K562 (cell line): ENCODE measurements around the gene PMVK. TPM values are rescaled to one million over a fixed set of nuclear protein-coding genes. Genes with fewer than 3 reads are reported as not detected.

Experiments used
- polyA plus RNA-seq, 8 experiments: library from polyadenylated mRNA; depleted of rRNA in 4 of 8; stranded (reverse) in 5 of 8; unstranded in 3 of 8; fragments of >200 nt; fragmentation: Nextera tagmentation in 2 of 8; fragmentation: Illumina TruSeq in 1 of 8; extraction: Ambion mirVana in 2 of 8; extraction: Trizol in 1 of 8; gene quantifications; 2 replicates each; pipeline versions ENCODE4 v1.2.1 to v1.2.3, GENCODE V29; 2011 to 2014; ENCODE audit warnings: inconsistent platforms in 1 of 8, missing spikeins in 1 of 8
- total RNA-seq, 7 experiments: library from RNA; depleted of rRNA in 6 of 7; stranded (reverse); fragments of >200 nt in 6 of 7; fragmentation: Illumina TruSeq in 2 of 7; extraction: Trizol in 2 of 7; gene quantifications; 2 replicates each; pipeline versions ENCODE4 v1.2.1 to v1.2.3, GENCODE V29; 2011 to 2021; ENCODE audit warnings: low replicate concordance in 1 of 7
- TF ChIP-seq, protein P1 (sequence below), 2 experiments: fragments of 450-650 bp; formaldehyde crosslinking in 1 of 2; IDR thresholded peaks; 2 replicates each; pipeline versions ENCODE4 v1.4.0 to v1.6.1; 2014 to 2020; ENCODE audit warnings: mild to moderate bottlenecking in 2 of 2, borderline replicate concordance in 1 of 2, low read depth in 1 of 2

The PMVK gene
- total and polyA plus RNA-seq, 9 of the 15 experiments (the other 6 are each of a cell fraction or from before 2014, with no cell fraction given), result 1.1 to 15.3 (median 6.3) TPM

DNA sequence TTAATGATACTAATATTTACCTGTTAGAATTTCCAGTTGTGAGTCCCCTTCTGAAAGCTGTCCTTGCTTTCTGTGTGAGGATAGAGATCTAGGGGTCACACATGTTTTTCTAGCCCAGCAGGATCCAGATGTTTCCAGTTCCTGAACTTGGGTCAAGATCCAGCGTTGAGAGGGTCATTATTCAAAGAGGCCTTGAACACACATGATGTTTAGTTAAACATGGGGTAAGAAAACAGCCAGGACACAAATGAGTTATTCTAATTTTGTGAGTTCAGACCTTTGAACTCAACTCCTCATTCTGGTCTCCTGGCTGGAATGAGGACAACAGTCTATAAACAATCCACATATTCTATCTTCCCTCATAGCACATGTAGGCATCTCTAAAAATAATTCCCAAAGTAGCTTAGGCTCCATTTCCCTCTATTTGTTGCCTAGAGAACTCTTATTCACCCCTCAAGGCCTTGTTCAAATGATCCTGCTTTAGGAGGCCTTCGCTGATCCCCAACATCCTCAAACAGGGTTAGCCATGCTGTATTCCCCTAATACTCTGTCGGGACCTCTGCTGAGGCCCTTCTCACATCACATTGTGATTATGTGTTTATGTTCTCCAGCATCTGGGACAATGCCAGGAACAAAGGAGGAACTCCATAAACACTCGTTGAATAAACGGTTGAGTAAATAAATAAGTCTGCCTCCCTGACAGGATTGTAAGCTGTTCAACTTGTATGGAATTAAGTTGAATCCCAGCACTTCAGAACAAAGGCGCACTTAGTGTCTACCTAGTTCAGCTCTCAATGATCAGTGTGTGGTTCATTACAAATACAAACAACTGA, 51.4 kb downstream of the PMVK start (continued):
- TF ChIP-seq, protein P1, sequence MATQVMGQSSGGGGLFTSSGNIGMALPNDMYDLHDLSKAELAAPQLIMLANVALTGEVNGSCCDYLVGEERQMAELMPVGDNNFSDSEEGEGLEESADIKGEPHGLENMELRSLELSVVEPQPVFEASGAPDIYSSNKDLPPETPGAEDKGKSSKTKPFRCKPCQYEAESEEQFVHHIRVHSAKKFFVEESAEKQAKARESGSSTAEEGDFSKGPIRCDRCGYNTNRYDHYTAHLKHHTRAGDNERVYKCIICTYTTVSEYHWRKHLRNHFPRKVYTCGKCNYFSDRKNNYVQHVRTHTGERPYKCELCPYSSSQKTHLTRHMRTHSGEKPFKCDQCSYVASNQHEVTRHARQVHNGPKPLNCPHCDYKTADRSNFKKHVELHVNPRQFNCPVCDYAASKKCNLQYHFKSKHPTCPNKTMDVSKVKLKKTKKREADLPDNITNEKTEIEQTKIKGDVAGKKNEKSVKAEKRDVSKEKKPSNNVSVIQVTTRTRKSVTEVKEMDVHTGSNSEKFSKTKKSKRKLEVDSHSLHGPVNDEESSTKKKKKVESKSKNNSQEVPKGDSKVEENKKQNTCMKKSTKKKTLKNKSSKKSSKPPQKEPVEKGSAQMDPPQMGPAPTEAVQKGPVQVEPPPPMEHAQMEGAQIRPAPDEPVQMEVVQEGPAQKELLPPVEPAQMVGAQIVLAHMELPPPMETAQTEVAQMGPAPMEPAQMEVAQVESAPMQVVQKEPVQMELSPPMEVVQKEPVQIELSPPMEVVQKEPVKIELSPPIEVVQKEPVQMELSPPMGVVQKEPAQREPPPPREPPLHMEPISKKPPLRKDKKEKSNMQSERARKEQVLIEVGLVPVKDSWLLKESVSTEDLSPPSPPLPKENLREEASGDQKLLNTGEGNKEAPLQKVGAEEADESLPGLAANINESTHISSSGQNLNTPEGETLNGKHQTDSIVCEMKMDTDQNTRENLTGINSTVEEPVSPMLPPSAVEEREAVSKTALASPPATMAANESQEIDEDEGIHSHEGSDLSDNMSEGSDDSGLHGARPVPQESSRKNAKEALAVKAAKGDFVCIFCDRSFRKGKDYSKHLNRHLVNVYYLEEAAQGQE (IDR thresholded peaks at IDR 0.05; ENCODE audit: borderline replicate concordance), result peak; percentile 80
- TF ChIP-seq, protein P1 (CRISPR knock-in tag; IDR thresholded peaks at IDR 0.05; ENCODE audit: low read depth), result no peak
